ENCODE data around the gene LIX1.
A peak's percentile ranks its signal among the peaks of the same experiment; 100 is the strongest.
"Not testable (repeated sequence)": the region's sequence is repeated elsewhere in the genome, so short reads cannot be mapped to it uniquely, and the experiment has no call there.

LIX1 gene

GRCh38 chr5:97142521-97143254 lies at the start of gene LIX1:
Gene LIX1 (minus strand): TSS chr5:97142611. CDS start chr5:97142576, 35 bp downstream.
- DNase-seq: peak; percentile 44

DNA sequence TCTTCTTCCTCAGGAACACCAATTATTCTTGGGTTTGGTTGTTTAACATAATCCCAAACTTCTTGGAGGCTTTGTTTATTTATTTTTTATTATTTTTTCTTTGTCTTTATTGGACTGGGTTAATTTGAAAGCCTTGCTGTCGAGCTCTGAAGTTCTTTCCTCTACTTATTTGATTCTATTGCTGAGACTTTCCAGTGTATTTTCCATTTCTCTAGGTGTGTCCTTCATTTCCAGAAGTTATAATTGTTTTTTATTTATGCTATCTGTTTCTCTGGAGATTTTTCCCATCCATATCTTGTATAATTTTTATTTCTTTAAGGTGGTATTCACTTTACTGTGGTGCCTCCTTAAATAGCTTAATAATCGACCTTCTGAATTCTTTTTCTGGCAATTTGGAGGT lies 49.5 kb upstream of the LIX1 start:
- no peak for DNase-seq

DNA sequence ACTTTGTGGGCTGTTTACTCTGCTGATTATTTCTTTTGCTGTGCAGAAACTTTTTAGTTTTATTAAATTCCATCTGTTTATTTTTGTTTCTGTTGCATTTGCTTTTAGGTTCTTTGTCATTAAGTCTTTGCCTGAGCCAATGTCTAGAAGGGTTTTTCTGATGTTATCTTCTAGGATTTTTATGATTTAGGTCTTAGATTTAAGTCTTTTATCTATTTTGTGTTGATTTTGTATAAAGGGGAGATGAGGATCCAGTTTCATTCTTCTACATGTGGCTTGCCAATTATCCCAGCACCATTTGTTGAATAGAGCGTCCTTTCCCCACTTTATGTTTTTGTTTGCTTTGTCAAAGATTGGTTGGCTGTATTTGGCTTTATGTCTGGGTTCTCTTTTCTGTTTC lies 47.1 kb upstream of the LIX1 start:
- DNase-seq: not testable (repeated sequence)

GRCh38 chr5:97183930-97184213 lies 41.5 kb upstream of the LIX1 start:
- DNase-seq: no peak

DNA sequence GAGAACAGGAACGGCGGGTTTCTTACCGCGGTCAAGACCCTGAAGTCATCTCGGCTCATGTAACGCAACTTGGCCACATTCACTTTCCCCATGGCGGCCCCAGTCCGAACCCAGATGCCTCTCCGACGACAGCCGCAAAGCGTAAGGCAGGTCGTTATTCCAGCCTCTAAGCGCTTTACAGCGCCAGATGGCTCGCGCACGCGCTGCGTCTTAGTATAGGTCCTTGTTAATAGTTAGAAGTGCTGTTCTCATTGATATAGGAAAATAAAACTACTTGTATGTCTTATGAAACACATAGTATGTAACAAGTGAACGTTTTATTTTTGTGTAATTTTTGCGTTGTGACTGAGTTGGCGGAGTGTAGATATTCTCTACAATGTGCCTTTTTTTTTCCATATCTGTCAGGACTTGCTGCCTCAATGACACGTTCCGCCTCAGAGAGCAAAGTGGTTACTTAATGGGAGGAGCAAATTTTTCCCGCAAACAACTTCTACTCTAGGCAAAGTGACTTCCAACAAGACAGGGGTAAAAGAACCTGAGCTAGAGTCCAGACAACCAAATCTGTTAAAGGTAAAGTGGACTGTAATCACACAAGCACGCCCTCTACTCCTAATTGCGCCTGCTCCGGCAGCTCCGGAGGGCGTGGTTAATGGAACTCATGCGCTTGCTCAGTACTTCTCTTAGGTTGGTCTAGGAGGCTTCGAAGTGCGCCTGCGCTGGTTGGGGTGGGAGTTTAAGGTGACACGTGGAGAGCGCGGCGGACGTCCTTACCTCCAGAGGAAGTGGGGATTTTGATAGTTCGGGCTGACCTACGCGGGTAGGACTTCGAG lies 40.9 kb upstream of the LIX1 start, which contains the start of gene RIOK2:
Gene RIOK2, minus strand, starts transcription at position 148 of the 830 bp plus-strand sequence. Its CDS starts 56 bp downstream, at position 92.
- peak; percentile 95 for DNase-seq

DNA sequence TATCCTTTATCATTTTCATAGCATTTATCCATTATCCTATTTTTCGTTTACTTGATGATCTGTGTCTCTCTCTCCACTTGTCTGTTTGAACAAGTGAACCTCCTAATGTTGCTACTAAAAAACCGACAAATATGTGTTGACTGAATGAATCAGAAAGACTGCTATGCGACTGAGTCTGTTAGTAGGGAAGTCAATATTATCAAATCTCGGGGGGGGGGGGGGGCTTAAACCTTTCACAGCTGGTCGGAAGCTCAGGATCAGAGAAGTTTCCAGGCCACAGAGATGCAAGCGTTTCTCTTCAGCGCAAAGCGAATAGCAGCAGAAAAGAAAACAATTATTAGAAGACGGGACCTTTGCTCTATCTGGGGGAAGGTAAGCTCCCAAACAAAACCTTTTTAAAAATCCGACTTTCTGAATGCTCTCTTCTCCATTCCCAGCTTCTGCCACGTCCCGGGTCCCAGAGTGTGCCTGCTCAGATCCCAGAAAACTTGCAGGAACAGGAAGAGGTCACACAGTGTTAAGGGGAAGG lies 40.2 kb upstream of the LIX1 start:
- no peak for DNase-seq

DNA sequence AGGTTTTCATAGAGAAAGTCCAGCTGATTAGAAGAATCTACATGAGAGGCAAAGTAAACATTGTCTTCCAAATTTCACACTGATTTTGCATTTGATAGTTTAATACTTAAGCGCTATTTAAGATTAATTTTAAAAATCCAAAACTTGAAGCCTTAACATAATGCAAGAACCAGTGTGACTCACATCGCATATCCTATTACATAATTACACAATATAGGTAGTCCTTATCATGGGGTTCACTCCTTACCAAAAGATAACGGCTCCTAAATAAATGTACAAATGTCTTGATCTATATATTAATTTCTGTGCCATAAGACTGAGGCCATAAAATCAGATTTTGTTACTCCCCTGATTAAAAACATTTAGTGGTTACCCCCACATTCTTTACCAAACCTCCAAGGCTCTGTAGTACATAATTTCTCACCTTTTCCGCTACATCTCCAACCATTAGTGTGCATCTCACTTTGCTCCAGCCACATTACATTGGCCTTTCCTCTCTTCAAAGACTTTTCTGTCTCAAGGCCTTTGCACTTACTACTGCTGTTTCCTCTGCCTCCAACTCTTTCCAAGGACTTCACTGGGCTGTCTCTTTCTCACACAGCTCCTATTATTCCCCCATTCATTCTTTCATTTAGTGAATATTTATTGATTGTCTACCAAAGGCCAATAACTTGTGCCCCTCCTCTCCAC lies 39.6 kb upstream of the LIX1 start:
- no peak for DNase-seq

GRCh38 chr5:97179457-97179856 lies 37.0 kb upstream of the LIX1 start:
- DNase-seq: not testable (repeated sequence)

GRCh38 chr5:97172227-97172626 lies 29.8 kb upstream of the LIX1 start:
- DNase-seq: no peak

DNA sequence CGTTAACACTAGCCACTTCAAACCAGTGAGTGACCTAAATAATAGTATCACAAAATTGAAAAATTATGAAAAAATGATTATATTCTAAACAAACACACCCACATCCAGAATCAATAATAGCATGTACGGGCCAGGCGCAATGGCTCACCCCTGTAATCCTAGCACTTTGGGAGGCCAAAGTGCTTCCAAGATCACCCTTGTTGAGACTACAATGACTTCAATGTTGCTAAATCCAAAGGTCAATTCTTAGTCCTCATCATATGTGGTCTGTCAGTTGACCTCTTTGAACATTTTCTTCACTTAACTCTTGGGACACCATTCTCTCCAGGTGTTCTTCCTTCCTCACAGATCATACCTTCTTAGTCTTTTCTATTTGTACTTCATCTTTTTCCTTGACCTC lies 29.3 kb upstream of the LIX1 start:
- no peak for DNase-seq

- no peak for DNase-seq
These were observed 25.0 kb upstream of the LIX1 start for GRCh38 chr5:97167435-97167834.

GRCh38 chr5:97165726-97166125 lies 23.3 kb upstream of the LIX1 start:
- DNase-seq: no peak

DNA sequence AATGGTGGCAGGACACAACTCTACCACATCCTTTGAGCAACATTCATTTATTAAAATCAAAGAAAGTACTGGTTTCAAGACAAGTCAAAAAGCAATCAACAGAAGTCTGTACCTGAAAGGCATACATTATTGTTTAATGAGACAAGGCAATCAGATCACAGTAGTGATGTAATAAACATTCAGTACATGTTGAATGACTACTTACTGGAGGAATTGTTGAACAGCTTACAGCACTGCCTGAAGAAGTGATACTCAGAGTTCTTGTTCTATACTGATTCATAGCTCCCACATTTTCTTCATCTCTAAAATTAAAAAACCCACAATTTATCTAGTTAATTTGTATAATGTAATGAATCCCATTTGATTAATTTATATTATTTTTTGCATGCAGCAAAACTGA lies 22.4 kb upstream of the LIX1 start:
- no peak for DNase-seq

- DNase-seq: no peak
These were observed 21.4 kb upstream of the LIX1 start for GRCh38 chr5:97163790-97164285.

DNA sequence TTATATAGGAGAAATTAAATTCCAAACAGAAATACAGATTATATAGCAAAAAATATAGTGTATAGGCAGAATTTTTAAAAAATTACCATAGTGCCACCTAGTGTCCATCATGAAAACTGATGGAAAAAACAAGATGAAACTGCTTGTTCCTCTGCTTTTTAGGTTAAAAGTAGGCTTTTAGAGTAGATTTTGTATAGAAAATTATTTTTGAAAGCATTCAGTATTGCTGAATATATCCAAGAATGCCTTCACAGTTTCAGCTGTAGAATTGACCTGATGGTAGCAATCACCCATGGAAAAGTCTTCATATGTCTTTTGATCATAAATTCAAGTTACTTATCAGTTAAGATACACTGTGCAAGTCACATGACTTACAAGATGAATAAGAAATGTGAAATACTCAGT lies 21.0 kb upstream of the LIX1 start:
- DNase-seq: no peak

DNA sequence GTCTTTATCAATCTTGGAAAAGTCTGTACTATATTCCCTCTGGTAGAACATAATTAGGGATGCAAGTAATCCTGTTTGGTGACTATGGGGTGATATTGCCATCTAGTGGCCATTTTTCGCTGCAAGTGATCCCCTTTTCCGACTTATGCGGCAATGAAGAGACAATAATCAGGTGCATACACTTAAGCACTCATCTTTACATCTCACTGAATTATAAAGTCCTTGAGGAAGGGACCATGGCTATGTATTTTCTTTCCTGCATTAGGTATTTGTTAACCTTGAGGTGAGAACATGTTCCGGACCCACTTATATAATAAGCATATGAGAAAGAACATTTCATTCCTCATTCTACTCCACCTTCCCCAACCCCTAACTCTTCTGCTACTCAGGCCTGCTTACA lies 19.6 kb upstream of the LIX1 start:
- peak; percentile 31 for DNase-seq

GRCh38 chr5:97157689-97158088 lies 15.3 kb upstream of the LIX1 start:
- DNase-seq: no peak

- DNase-seq: no peak
These were observed 9.0 kb upstream of the LIX1 start for GRCh38 chr5:97151370-97151769.

GRCh38 chr5:97150401-97150800 lies 8.0 kb upstream of the LIX1 start:
- DNase-seq: no peak

GRCh38 chr5:97149709-97150108 lies 7.3 kb upstream of the LIX1 start:
- no peak for DNase-seq

DNA sequence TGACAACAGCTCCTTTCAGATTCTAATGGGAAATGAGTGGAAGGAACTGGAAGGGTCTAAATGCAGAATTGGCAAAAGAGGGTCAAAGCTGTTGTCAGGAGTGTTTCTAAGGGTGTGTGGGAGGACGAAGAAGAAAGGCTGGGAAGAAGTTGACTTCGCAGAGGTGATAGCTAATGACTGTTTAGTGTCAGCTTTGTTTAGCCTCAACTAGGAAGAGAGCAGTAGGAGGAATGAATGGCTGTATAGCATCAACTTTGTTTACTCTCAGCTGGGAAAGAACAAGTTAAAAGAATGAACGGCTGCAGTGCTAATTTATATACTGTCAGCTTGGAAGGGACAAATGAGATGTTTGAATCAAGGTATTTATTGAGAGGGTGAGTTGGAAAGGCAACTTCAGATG lies 5.9 kb upstream of the LIX1 start:
- no peak for DNase-seq

- DNase-seq: no peak
These were observed 1.3 kb upstream of the LIX1 start for GRCh38 chr5:97143704-97144103.

- no peak for DNase-seq
These were observed 872 bp downstream of the LIX1 start for GRCh38 chr5:97141539-97141938.

All from DMS 273 treated with DMSO at 0.1 percent for 48 hours (cell line).